ENCODE data around the gene TESMIN.

TESMIN gene

DNA sequence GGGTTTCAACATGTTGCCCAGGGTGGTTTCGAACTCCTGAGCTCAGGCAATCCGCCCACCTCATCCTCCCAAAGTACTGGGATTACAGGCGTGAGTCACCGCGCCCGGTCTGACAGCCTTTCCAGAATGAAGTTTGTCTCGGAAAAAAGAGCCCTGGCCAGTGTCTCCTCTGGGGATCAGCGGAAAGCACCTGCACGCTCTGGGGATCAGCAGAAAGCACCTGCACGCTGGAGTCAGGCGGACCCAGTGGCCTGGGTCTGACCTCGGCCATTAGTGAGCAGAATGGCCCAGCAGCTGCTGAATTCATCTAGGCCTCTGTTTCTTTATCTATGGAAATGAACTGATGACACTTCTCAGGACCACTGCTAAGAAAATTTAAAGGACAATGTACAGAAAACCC, 10.5 kb upstream of the TESMIN start:
- DNase-seq, result no peak

DNA sequence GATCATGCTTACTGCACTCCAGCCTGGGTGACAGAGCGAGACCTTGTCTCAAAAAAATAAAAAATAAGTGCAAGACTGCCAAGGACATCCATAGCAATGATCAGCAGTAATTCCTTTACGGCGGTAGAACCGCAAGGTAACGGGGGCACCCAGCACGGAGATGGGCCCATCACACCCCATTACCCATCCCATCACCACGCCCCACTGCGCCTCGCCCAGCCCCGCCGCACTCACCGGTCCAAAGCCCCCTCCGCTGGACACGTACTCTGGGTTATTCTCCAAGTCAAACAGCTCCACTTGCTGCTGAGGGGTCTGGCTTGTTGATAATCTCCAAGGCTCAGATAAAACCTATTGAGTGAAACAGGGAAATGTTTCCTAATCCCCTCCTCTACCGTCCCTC, 8.7 kb upstream of the TESMIN start:
- DNase-seq, result no peak

DNA sequence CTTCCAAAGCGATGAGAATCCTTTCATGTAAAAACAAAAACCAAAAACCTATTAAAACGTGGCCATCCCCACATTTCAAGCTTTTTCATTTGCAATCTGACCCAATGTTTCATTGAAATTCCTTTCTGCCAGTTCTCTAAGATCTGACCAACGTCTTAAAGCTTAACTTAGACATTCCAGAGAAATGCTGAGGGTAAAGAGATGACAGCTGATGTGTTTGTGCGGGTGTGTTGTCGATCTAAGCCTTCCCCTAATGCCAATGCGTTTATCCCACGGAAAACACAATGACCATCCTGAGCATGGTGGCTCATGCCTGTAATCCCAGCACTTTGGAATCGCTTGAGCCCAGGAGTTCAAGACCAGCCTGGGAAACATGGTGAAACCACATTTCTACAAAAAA, 6.4 kb upstream of the TESMIN start:
- no peak for DNase-seq

DNA sequence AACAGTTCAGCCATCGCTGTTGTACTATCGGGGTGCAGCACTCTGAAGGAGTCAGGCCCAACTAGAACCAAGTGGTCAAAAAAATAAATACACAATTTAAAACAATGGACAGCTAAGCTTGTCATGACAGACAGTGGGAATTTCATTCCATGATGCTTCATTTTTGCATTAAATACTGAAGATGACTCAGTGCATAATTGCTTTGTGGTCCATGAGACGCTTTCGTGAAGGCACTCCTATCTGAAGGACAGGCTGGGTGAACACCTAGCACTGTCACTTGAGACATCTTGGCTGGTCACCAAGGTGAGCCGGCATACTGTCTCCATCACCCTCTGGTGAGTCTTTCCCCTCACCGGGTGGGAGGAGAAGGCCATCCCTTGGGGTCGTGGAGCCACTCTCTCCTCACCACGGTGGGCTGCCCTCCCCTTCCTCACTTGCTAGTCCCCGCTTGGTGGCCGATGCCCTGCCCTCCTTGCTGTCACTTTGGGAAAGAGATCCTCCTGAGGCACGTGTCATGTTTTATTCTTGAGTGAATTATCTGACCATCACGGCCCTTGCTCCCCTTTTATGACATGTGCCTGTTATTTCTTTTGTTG, 4.9 kb upstream of the TESMIN start:
- DNase-seq, result no peak

DNA sequence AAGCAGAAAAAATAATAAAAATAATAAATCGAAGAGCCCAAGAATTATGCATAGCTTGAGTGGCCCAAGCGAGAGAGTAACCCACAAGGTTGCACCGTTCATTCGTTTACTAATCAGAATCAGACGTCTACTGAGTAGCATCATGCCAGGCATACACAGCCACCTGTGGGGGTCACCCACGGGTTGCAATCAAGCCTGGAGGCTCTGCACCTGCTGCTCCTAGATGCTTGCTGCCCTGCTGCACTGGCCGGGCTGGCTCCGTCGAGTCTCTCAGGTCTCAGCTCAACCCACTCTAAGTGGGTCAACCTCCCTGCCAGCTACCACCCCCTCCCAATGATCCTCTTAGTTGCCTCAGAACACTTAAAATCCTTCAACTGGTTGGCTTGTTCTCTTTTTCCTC, 2.0 kb upstream of the TESMIN start:
- no peak for DNase-seq

DNA sequence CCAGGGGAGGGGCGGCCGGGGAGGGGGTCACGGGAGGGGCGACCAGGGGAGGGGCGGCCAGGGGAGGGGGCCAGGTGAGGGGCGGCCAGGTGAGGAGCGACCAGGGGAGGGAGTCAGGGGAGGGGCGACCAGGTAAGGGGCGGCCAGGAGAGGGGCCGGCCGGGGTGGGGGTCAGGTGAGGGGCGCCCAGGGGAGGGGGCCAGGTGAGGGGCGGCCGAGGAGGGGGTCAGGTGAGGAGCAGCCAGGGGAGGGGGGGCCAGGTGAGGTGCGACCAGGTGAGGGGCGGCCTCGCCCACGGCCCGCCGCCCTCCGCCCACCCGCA, 355 bp downstream of the TESMIN start:
- no peak for DNase-seq

DNA sequence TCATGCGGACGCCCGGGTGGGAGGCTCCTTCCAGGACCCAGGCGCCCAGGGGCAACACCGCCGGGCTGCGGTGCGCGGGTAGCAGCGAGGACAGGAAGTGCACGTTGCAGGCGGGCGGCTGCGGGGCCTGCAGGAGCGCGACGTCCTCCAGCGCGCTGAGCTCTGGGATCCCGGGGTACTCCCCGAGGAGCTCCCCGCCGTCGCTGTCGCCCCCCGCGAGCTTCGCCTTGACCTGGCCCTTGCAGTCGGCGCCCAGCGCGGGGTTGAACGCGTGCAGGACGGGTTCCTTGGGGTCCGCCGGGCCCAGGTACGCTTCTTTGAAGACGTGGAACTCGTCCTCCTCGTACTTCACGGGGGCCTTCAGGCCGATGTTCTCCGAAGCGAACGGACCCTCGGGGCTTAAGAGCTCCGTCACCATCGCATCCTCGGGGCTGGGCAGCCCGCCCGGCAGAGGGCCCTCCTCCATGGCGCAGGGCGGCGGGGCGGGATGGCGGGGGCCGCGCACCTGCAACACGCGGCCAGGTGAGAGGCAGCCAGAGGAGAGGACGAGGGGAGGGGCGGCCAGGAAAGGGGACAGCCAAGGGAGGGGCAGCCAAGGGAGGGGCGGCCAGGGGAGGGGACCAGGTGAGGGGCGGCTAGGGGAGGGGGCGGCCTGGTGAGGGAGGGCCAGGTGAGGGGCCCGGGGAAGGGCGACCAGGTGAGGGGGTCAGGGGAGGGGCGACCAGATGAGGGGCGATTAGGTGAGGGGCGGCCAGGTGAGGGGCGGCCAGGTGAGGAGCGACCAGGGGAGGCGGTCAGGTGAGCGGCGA, 921 bp downstream of the TESMIN start:
- no peak for DNase-seq

DNA sequence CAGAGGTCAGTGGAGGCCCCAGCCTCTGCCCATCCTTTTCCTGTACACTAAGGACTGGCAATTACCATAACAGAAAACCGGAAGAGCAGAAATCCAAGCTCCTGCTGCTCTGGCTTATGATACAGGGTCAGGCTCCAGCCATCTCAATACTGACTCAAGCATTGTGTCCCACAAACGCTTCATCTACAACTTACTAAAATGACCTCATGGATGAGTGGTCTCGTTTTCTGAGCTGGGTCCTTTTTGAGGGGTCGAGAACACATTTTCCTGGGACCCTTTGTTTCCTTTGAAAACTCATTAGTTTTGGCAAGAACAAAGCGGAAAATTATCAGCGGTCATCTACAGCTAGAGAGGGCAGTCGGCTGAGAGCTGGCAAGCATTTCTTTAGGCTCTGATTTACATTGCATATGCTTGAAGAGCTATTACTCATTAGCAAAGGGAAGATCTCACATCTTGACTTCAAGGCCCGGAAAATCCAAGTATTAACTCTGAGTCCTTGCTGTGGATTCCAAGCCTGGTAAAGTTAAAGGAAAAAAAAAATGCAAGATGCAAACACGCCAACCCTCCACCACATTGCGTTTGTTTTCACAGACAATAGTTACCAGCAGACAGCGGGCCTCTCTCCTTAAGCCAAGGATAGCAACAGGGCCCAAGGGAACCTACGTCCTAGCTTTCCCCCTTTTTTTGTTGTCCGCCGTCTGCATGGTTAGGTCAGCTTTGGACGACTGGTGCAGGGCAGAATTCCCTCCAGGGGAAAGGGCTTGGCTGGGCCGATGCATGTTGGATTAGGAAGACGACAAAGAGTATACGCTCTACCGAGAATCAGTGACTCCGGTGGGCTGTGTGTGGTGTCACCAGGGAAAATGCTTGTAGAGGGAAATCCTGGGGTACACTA, 1.8 kb downstream of the TESMIN start:
- DNase-seq, result no peak

DNA sequence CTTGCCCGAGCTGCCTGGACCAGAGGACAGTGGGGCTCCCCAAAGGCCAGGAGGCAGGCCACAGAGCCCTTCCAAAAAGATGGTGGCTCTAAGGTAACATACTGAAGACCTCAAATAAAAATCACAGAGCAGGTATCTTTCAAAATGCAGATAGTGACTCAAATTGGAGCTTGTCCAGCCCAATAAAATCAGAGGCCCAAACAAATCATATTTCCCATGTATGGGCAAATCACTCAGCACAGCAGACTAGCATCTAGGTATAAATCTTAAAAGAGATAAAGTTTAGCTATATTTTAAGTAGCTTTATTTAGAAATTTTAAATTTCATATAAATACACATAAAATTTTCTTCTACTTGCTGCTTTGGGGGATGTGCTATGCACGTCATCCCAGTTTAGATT, 3.3 kb downstream of the TESMIN start:
- DNase-seq, result no peak

DNA sequence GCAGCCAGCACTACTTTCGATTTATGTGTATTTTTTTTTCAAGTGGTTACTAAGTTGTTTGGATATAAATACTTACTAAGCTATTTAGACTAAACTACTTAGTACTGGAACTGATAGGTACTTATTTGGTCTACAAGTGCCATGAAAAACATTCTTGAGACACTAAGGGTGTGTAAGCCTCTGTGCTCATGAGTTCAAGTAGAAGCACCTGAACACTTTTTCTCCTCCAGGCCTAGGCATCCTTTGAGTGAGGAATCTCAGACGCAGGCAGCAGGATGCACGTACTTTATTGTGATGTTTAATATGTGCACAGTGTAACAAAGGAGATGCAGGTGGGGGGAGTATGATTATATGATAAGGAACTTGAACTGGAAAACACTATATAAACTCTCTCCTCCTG, 7.8 kb downstream of the TESMIN start:
- no peak for DNase-seq

DNA sequence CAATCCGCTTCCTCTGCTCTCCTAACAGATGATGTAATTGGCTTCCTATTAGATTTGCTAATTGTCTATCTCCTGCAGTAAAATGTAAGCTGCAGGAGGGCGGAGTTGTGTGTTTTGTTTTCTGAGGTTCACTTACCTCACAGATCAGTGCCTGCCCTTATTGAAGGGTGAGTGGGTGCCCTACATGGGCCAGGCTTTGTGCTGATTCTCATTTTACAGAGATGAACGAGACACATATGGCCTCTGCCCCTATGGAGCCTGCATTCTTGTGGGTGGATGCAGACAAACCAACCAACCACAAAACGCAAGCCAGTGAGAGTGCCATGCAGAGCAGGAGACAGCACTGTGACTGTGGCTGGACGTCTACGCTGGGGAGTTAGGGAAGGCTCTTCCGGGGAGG, 9.9 kb downstream of the TESMIN start:
- DNase-seq, result no peak

DNA sequence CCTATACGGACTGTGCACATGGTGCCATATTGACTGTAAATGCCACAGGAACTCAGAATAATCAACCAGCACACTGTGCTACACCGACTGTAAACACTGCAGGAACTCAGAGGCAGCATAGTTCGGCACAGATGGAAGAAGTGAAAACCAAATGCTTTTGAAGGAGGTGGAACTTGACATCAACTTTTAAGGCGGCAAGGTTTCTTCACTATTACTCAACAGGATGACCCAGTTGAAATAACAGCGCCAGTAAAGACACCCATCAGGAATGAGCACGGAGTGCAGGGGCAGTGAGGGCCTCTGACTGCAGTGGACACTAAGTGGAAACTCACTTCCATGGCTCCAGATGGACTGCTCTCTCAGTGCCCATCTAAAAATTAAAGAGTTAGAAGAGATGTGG, 15.7 kb downstream of the TESMIN start:
- DNase-seq, result no peak

DNA sequence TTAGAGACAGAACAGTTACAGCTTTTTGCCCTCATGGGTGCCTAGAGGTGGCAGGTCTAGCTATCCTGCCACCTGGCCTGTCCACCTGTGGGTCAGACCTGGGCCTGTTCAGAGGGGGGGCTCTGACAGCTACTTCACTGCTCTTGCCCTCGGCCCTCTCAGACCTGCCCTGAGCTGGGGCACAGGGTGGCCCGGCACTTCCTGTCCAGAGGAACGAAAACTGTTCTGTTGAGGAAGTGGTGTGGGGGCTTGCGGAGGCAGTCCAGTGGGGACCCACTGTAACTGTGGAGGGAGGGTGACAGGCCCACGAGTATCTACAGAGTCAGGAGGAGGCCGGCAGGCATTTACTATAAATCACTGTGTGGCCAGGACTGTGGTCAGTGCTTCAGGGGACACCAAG, 16.2 kb downstream of the TESMIN start:
- no peak for DNase-seq

DNA sequence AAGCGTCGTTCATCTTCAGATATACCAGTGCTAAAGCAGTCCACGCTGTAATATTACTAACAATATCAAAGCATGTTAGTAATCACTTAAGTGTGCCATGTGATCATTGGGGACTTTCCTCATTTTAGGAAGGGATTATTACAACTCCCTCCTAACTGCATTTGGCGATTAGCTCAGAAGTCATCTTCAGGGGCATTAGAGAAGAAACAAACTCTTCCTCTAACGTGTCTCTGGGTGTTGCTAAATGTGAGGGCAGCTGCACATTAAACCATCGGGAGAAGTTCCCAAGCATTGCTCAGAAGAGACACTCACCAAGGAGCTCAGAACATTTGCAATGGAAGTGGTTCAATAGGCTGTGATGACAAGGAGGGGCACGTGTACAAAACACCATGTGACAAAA, 17.2 kb downstream of the TESMIN start:
- no peak for DNase-seq

DNA sequence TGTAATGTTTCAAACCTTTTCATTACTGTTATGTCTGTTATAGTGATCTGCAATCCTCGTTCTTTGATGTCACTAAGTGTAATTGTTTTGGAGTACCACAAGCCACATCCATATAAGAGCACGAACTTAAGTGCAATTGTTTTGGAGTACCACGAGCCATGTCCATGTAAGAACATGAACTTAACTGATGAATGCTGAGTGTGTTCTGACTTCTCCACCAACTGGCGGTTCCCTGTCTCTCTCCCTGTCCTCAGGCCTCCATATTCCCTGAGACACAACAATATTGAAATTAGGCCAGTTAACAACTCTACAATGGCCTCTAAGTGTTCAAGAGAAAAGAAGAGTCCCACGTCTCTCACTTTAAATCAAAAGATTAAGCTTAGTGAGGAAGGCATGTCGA, 23.5 kb downstream of the TESMIN start:
- no peak for DNase-seq

DNA sequence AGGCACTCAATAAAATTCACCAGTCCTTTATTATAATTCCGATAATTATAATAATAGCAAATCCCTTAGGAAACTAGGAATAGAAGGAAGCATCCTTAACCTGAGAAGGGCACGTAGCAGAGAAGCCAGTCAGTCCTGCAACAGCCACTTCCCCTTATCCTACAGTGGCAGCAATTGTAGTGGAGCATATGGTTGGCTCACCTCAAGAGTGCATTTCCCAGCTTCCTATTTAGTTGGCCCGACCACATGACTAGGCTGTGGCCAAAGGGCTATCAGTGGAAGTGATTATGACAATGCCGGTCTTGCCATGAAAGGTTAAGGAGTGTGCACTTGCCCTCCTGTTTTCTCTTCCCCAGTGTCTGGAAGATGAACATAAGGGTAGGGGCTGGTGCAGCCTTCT, 27.0 kb downstream of the TESMIN start:
- DNase-seq, result peak; percentile 98

DNA sequence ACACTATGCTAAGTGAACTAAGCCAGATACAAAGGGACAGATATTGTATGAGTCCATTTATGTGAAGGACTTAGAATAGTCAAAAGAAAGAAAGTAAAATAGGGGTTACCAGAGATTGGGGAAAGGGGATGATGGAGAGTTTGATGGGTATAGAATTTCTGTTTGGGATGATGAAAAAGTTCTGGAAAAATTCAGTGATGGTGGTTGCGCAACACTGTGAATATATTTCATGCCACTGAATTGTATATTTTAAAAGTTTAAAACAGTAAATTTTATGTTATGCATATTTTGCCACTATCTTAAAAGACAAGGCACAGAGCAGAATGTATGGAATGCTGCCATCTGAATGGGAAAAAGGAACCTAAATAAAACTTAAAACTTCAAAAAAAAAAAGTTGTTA, 29.2 kb downstream of the TESMIN start:
- DNase-seq, result no peak

DNA sequence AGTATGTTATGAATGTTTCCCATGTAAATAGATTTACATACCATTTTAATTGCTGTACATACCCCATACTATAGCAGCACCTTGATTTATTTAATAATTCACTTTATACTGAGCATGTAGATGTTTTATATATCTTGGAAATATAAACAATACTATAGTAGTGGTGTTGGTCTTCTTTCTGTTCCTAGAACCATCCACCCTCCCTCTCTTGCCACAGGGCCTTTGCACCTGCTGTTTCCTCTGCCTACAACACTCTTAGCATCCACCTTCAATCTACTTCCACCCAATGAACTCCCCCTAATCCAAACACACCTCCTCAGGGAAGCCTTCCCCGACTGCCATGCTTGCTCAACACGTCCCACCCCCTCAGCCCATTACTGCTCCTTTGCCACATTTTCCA, 30.2 kb downstream of the TESMIN start:
- no peak for DNase-seq

DNA sequence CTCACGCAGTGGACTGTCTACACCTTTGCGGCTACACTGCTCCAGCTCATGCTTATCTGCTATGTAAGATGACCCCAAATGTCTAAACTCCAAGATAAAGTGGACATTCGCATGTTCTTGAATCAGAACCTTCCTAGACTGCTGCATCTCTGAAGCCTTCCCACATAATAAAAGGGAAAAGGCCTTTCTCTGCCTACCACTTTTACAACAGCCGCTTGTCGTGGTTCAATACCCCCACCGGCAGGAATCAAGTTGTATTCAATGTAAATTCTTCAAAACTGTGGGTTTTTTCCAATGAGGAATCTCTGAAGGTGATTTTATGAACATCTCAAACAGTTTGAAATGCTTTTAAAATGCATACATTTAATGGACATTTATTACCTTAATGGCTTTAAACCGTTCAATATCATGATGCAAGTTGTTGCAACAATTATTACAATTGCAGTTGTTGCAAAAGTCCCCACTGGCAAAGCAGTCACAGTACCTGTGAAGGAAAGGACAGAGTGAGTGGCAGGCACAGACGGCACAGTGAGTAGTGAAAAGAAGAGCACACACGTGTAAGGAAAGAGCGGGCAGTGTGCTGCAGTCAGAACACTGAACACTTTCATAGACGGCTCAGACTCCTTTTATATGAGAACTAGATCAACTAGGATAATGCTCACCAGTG, 35.7 kb downstream of the TESMIN start:
- DNase-seq, result no peak

DNA sequence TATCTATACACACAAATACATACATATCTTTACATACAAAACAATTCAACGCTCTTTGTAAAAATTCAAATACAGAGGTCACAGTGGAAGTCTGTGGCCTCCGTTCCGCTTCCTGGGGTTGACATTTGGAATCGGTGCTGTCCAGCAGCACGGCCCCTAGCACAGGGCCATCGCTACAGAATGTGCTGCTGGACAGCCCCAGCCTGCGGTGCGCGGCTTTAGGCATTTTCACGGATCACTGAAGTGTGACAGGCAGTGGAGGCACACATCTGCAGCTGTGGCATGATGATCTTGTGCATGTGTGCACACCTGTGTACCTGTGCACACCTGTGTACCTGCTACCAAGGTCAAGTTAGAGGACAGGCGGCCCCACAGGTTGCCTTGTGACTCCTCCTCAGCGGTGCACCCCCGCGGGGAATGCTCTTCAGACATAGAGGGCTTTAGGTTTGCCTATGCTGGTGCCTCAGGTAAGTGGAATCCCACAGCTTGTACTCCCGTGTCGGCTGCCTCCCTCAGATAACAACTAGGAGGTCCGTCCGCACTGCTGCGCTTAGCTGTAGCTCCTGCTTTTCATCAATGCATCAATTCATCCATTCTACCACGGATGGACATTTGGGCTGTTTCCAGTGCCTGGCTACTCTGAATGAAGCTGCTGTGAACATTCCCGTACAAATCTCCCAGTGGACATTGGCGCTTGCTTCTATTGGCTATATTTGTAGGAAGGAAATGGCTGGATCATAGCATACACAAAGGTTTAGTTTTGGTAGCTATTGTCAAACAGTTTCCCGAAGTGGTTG, 37.1 kb downstream of the TESMIN start:
- DNase-seq, result no peak

DNA sequence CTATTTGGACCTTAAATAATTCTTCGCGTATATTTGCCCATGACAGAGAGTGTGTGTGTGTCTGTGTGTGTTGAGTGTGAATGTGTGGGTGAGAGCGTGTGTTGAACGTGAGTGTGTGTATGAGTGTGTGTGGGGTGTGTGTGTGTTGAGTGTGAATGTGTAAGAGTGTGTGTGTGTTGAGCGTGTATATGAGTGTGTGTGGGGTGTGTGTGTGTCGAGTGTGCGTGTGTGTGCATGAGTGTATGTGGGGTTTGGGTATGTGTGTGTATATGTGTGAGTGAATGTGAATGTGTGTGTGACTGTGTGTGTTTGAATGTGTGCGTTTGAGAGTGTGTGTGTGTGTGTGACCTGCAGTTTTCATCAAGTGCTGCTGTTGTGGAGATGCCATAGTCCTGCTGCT, 40.2 kb downstream of the TESMIN start:
- no peak for DNase-seq

DNA sequence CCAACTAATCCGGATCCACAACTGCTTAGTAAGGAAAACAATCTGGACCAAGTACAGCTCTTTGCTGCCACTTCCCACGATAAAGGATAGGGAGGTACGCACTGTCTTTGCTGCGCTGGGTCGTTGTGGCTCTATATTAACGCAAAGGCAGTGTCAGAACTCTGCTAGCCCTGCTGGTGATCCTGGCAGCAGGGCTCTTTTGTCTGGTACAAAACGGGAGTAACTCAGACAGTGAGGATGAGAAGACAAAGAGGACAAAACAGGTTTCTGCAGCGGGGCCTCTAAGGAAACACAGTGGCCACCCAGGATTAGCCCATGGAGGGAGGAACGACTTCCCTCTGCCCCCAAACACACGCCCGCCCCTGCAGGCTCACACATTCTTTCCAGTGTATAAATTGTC, 40.9 kb downstream of the TESMIN start:
- DNase-seq, result no peak

DNA sequence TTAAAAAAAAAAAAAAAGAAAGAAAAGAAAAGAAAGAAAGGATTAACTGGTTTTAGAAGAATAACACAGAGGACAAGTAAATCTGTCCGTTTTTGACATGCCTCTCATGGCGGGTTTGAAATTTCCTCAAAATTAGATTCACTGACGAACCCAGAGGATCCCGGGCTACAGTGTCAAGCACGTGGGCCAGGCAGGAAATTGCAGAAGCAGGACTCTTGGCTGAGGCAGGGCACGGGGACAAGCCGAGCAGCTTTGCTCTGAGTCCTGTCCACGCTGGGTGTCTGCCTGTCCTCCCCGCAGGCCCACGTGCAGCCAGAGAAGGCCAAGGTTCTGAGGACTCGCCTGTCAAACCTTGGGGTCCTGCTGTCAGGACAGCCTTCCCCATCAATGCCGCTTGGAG, 42.3 kb downstream of the TESMIN start:
- no peak for DNase-seq
